Measurements from ENCODE around the gene TLX1.

The TLX1 gene

GRCh38 chr10:101172741-101173140 lies 41.6 kb downstream of the TLX1 start:
- in situ Hi-C loops (cut with HindIII; ENCODE audit: low sequenced_read_pairs), result no loop called here
- H3K4me3 ChIP-seq (ENCODE audit: low read depth, low read length), result no peak overlapping the region
- no peak for DNase-seq (ENCODE audit: low read depth)
- no peak for TF ChIP-seq CTCF (IDR thresholded peaks at IDR 0.05; ENCODE audit: low read depth, low read length, missing control alignments)

DNA sequence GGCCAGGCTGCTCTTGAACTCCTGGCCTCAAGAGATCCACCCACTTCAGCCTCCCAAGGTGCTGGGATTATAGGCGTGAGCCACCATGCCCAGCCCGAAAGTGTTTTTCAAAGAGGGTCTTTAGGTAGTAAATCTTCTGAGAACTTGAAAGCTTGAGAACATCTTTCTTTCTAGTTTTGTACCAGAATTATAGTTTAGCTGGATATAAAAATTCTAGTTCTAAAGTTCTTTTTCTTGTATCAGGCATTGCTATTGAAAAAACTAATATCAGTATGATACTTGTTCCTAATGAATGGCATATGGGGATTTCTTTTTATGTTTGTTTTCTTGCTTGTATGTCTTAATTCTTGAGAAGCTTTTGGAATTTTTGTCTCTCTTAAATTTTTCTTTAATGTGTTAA lies 43.2 kb downstream of the TLX1 start:
- in situ Hi-C loops (cut with HindIII; ENCODE audit: low sequenced_read_pairs), result no loop called here
- TF ChIP-seq CTCF (IDR thresholded peaks at IDR 0.05; ENCODE audit: low read depth, low read length, missing control alignments), result no peak
- no peak overlapping the region for H3K4me3 ChIP-seq (ENCODE audit: low read depth, low read length)
- DNase-seq (ENCODE audit: low read depth), result no peak

- no peak for TF ChIP-seq CTCF (IDR thresholded peaks at IDR 0.05; ENCODE audit: low read depth, low read length, missing control alignments)
- no peak overlapping the region for H3K4me3 ChIP-seq (ENCODE audit: low read depth, low read length)
- in situ Hi-C loops (cut with HindIII; ENCODE audit: low sequenced_read_pairs), result no loop called here
- no peak for DNase-seq (ENCODE audit: low read depth)
Measured at GRCh38 chr10:101176577-101176976, 45.5 kb downstream of the TLX1 start.

- no peak for TF ChIP-seq CTCF (IDR thresholded peaks at IDR 0.05; ENCODE audit: low read depth, low read length, missing control alignments)
- DNase-seq (ENCODE audit: low read depth), result no peak
- in situ Hi-C loops (cut with HindIII; ENCODE audit: low sequenced_read_pairs), result no loop called here
- no peak overlapping the region for H3K4me3 ChIP-seq (ENCODE audit: low read depth, low read length)
Measured at GRCh38 chr10:101182936-101183335, 51.8 kb downstream of the TLX1 start.

- in situ Hi-C loops (cut with HindIII; ENCODE audit: low sequenced_read_pairs), result no loop called here
- no peak for TF ChIP-seq CTCF (IDR thresholded peaks at IDR 0.05; ENCODE audit: low read depth, low read length, missing control alignments)
- no peak overlapping the region for H3K4me3 ChIP-seq (ENCODE audit: low read depth, low read length)
- DNase-seq (ENCODE audit: low read depth), result no peak
Measured at GRCh38 chr10:101183458-101184183, 52.5 kb downstream of the TLX1 start.

All from astrocyte of the cerebellum (primary cell).